ENCODE measurements around the gene FNDC7.

FNDC7 gene

GRCh38 chr1:108749081-108749480 is 36.4 kb downstream of the FNDC7 start:
- ChIA-PET POLR2A (ENCODE audit: low non-redundant PET) (no interaction called here), CTCF (interaction anchor here (0.6 kb wide), 1 partner anchor 269 kb away, joined by 3 read pairs; no protein-coding TSS in a partner anchor)
- TF ChIP-seq, protein P1, sequence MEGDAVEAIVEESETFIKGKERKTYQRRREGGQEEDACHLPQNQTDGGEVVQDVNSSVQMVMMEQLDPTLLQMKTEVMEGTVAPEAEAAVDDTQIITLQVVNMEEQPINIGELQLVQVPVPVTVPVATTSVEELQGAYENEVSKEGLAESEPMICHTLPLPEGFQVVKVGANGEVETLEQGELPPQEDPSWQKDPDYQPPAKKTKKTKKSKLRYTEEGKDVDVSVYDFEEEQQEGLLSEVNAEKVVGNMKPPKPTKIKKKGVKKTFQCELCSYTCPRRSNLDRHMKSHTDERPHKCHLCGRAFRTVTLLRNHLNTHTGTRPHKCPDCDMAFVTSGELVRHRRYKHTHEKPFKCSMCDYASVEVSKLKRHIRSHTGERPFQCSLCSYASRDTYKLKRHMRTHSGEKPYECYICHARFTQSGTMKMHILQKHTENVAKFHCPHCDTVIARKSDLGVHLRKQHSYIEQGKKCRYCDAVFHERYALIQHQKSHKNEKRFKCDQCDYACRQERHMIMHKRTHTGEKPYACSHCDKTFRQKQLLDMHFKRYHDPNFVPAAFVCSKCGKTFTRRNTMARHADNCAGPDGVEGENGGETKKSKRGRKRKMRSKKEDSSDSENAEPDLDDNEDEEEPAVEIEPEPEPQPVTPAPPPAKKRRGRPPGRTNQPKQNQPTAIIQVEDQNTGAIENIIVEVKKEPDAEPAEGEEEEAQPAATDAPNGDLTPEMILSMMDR (conservative IDR thresholded peaks at IDR 0.05; ENCODE audit: low read depth), result no peak
- no peak overlapping the region for H3K27ac ChIP-seq
- no peak for DNase-seq (ENCODE audit: low spot score)

DNA sequence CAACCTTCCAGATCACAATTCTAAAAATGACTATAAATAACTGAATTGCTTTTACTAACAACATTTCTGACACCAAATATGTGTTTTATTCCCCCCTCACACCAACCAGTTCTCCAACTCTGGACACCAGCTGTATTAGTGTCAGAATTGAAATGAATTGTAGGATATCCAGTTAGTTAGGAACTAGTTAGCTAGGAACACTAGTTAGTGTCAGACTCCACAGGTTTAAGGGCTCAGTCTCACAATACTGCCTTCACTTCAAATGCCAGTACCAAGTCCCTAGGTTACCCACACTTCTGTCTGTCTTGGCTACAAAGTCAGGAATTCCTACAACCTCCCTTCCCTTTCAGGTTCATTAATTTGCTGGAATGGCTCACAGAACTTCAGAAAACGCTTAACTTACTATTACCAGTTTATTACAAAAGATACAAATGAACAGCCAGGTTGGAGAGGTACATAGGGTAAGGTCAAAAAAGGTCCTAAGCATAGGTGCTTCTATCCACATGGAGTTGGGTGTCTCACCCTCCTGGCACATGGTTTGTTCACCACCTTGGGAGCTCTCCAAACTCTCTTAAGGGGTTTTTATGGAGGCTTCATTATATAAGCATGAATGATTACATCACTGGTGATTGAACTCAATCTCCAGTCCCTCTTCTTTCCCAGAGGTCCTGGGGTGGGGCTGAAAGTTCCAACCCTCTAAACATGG is 37.9 kb downstream of the FNDC7 start:
- TF ChIP-seq, protein P1 (conservative IDR thresholded peaks at IDR 0.05; ENCODE audit: low read depth), result no peak
- DNase-seq (ENCODE audit: low spot score), result no peak
- no peak overlapping the region for H3K27ac ChIP-seq
- ChIA-PET POLR2A (ENCODE audit: low non-redundant PET) (no interaction called here), CTCF (interaction anchor here (0.6 kb wide), 1 partner anchor 101 kb away, joined by 3 read pairs; no protein-coding TSS in a partner anchor)

- DNase-seq (ENCODE audit: low spot score), result no peak
- no peak overlapping the region for H3K27ac ChIP-seq
- TF ChIP-seq, protein P1 (conservative IDR thresholded peaks at IDR 0.05; ENCODE audit: low read depth), result no peak
- ChIA-PET CTCF (interaction anchor here (0.8 kb wide), 1 partner anchor 16 kb away, joined by 3 read pairs; no protein-coding TSS in a partner anchor), POLR2A (ENCODE audit: low non-redundant PET) (no interaction called here)
Measured at GRCh38 chr1:108753363-108753762, 40.7 kb downstream of the FNDC7 start.

DNA sequence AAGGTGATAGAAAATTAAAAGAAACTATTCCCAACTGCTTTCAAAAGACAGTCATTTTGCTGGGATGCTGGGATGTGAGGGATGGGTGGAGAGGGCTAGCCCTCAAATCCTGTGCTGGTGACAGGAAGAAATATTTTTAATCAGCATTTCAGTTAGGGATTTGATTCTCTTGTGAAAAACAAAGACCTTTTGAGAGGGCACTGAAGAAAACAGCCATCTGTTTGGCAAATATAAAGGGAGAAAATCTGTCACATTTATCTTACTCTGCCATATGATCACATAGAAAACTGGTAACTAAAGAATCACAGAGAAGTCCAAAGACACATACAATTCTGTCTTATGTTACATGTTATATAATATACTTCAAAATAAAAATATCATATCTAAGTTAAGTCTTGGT is 46.1 kb downstream of the FNDC7 start:
- TF ChIP-seq, protein P1 (conservative IDR thresholded peaks at IDR 0.05; ENCODE audit: low read depth), result no peak
- ChIA-PET CTCF (no interaction called here), POLR2A (ENCODE audit: low non-redundant PET) (no interaction called here)
- DNase-seq (ENCODE audit: low spot score), result no peak
- H3K27ac ChIP-seq, result no peak overlapping the region

- no peak overlapping the region for H3K27ac ChIP-seq
- DNase-seq (ENCODE audit: low spot score), result no peak
- ChIA-PET POLR2A (ENCODE audit: low non-redundant PET) (no interaction called here), CTCF (no interaction called here)
- TF ChIP-seq, protein P1 (conservative IDR thresholded peaks at IDR 0.05; ENCODE audit: low read depth), result no peak
Measured at GRCh38 chr1:108767115-108767514, 54.4 kb downstream of the FNDC7 start.

GRCh38 chr1:108767708-108768107 is 55.0 kb downstream of the FNDC7 start:
- H3K27ac ChIP-seq, result no peak overlapping the region
- POLR2A ChIA-PET (ENCODE audit: low non-redundant PET), result no interaction called here
- no peak for DNase-seq (ENCODE audit: low spot score)
- CTCF ChIA-PET, result no interaction called here
- TF ChIP-seq, protein P1 (conservative IDR thresholded peaks at IDR 0.05; ENCODE audit: low read depth), result no peak

All from RWPE1 (cell line).